Measurements from ENCODE around the gene FXYD4.
A peak's percentile ranks its signal among the peaks of the same experiment; 100 is the strongest.
"Not testable (repeated sequence)": the region's sequence is repeated elsewhere in the genome, so short reads cannot be mapped to it uniquely, and the experiment has no call there.

FXYD4 gene

GRCh38 chr10:43371418-43371817 is at the start of gene FXYD4:
Gene FXYD4, plus strand, starts transcription at chr10:43371636. Its CDS starts 2,111 bp downstream, at chr10:43373747.
- no peak for DNase-seq

DNA sequence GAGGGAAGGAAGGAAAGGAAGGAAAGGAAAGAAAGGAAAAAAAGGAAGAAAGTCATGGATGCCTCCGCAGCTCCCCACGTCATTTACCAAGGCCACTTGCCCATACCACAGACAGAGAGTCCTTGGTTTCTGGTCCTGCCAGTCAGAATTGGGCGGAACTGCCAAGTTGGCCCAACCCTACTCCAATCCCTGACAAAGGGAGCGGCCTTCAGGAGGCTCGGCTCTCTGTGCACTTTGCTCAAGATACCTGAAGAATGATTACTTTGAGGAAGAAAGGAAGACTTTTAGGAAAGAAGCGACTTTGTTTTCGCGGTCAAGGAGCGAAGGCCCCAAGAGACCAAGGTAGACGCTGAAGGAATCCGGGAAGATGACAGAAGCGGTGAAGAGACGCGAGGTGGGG is 49.1 kb upstream of the FXYD4 start:
- no peak for DNase-seq

DNA sequence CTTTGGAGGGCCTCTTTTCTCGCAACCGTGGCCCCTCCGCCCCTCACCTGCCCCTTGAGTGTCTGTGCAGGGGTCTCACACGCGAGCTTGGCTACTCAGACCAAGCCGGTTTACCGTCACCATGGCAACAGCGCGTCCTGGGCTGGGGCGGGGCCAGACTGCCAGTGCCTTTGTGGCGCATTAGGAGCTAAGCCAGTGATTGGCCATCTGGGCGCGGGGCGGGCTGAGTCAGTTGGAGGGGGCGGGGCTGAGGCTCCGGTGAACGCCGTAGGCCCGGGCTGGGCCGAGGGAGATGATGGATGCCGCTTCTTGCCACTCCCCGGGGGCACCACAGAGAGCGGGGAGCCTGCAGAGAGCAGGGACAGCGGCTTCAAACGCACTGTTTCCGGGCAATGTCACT is 48.7 kb upstream of the FXYD4 start:
- DNase-seq = no peak

GRCh38 chr10:43323245-43323644 is 48.2 kb upstream of the FXYD4 start:
- DNase-seq = no peak

DNA sequence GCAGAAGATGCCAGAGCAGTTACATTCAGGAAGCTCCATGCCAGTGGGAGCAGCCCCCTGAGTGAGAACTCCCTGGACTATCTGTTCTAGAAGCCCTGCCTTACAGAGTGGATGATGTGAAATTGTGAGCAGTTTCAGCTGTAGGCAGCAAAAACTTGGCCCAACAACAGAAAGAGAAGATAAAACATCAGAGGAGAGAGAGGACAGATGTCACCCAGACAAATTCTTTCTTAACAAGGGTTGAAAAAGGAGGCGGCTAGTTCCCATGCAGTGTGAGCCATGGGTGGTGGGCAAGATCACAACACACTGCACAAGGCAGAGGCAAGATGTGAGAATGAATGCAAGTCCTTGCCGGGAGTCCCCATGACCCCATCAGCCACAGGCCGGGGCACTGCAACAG is 46.6 kb upstream of the FXYD4 start:
- DNase-seq = no peak

DNA sequence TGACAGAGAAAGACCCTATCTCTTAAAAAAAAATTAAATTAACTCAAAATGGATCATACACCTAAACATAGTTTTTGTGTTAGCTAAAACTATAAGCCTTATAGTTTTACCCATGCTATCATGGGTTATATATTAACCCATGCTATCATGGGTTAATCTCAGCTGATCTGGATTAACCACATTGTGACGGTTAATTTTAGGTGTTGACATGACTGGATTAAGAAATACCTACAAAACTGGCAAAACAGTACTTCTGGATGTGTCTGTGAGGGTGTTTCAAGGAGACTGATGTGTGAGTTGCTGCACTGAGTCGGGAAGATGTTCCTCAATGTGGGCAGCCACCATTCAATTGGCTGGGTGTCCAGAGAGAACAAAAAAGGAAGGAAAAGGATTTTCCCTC is 44.3 kb upstream of the FXYD4 start:
- DNase-seq = peak; percentile 37 to 49

- DNase-seq = no peak
Observed at GRCh38 chr10:43327986-43328385, 43.5 kb upstream of the FXYD4 start.

DNA sequence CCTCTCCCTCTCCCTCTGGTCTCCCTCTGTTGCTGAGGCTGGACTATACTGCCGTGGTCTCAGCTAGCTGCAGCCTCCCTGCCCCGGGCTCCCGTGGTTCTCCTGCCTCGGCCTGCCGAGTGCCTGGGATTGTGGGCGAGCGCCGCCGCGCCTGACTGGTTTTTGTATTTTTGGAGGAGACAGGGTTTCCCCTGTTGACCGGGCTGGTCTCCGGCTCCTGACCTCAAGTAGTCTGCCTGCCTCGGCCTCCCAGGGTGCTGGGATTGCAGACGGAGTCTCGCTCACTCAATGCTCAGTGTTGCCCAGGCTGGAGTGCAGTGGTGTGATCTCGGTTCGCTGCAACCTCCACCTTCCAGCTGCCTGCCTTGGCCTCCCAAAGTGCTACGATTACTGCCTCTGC is 42.6 kb upstream of the FXYD4 start:
- DNase-seq = not testable (repeated sequence)

GRCh38 chr10:43329246-43329885 is 42.1 kb upstream of the FXYD4 start:
- not testable (repeated sequence) for DNase-seq

DNA sequence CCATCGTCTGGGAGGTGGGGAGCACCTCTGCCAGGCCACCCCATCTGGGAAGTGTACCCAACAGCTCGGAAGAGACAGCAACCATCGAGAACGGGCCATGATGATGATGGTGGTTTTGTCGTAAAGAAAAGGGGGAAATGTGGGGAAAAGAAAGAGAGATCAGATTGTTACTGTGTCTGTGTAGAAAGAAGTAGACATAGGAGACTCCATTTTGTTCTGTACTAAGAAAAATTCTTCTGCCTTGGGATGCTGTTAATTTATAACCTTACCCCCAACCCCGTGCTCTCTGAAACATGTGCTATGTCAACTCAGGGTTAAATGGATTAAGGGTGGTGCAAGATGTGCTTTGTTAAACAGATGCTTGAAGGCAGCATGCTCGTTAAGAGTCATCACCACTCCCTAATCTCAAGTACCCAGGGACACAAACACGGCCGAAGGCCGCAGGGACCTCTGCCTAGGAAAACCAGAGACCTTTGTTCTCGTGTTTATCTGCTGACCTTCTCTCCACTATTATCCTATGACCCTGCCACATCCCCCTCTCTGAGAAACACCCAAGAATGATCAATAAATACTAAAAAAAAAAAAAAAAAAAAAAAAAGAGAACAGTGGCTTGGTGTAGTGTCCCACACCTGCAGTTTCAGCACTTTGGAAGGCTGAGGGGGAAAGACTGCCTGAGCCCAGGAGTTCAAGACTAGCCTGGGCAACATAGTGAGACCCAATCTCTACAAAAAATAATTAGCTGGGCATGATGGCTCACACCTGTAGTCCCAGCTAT is 41.2 kb upstream of the FXYD4 start:
- DNase-seq = not testable (repeated sequence)

DNA sequence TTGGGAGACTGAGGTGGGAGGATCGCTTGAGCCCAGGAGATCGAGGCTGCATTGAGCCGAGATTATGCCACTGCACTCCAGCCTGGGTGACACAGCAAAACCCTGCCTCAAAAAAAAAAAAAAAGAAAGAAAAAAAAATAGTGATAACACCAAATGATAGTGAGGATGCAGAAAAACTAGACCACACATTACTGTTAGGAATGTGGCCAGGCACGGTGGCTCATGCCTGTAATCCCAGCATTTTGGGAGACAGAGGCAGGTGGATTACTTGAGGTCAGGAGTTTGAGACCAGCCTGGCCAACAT is 40.7 kb upstream of the FXYD4 start:
- DNase-seq = not testable (repeated sequence)

- DNase-seq = no peak
Observed at GRCh38 chr10:43333653-43334052, 37.8 kb upstream of the FXYD4 start.

- DNase-seq = no peak
Observed at GRCh38 chr10:43336061-43336460, 35.4 kb upstream of the FXYD4 start.

DNA sequence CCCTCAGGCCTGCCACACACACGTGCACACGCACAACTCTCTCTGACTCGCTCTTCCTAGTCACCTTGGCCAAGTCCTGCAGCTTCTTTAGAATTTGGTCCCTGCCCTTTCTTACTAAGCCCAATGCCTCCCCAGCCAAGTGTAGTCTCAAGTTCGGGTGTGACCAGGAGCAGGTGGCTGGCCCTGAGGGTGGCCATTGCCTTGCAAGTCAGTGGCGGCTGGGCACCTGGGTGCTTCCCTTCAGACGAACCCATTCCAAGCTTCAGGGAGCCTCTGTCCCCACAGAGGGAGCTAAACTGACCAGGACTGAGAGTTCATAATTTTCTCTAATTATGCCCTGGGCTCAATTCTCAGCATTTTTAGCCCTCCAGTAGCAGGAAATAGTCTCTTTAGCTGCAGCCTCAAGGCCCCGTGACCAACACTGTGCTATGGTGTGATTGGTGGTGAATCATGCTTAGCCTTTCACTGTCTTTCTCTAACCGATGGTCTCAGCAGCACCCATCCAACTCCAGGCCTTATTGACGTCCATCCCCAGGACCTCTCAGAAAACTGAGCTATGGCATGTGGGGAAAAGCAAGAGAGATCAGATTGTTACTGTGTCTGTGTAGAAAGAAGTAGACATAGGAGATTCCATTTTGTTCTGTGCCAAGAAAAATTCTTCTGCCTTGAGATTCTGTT is 34.7 kb upstream of the FXYD4 start:
- DNase-seq = no peak

GRCh38 chr10:43337536-43337935 is 33.9 kb upstream of the FXYD4 start:
- DNase-seq = not testable (repeated sequence)

- DNase-seq = no peak
Observed at GRCh38 chr10:43338117-43338516, 33.3 kb upstream of the FXYD4 start.

GRCh38 chr10:43339136-43339535 is 32.3 kb upstream of the FXYD4 start:
- DNase-seq = no peak

DNA sequence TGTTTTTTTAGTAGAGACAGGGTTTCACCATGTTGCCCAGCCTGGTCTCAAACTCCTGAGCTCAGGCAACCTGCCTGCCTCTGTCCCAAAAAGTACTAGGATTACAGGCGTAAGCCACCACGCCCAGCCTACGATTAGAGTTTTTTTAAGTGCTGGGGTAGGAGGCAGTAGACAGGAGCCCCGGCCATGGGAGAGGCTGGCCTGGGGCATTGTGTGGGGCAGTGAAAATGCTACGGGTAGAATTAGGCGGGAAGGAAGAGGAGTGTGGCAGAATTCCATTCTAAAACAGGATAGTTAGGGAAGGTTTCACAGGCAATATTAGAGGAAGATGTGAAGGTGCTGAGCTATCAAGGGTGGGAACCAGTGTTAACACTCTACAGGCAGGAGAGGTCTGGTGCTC is 31.3 kb upstream of the FXYD4 start:
- DNase-seq = no peak

- no peak for DNase-seq
Observed at GRCh38 chr10:43340619-43341018, 30.8 kb upstream of the FXYD4 start.

GRCh38 chr10:43341450-43341849 is 30.0 kb upstream of the FXYD4 start:
- no peak for DNase-seq

GRCh38 chr10:43342279-43343125 is 28.9 kb upstream of the FXYD4 start:
- no peak for DNase-seq

GRCh38 chr10:43343126-43343525 is 28.3 kb upstream of the FXYD4 start:
- no peak for DNase-seq

DNA sequence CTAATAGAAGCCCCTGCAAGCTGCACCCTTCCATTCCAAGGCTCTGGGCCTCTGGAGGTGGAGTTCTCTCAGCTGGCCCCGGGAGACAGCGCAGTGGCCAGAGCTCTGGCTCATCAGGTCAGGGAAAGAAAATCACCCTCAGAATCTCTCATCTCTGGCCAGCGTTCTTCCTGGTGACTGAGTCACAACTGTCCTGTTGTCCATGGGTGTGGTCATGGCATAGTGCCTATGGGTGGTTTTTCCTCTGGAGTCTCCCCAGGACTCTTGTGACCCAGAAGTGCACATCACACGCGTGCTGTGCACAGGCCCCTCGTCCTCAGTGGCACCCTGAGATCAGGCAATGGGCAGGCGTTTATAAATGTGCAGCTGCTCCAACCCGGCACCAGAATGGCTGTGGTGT is 27.4 kb upstream of the FXYD4 start:
- DNase-seq = no peak
